HL-60 (cell line): ENCODE results near the gene SPATA20.

Experiments used
- CTCF ChIP-seq: IDR thresholded peaks from one replicate; pipeline ENCODE4 v1.5.1; 2011; ENCODE audit warnings: low read length, control low read depth, inconsistent platforms; ENCODE audit not compliant: insufficient read depth
- POLR2AphosphoS5 ChIP-seq: IDR thresholded peaks from 2 replicates; pipeline ENCODE4 v1.6.1; 2012; ENCODE audit warnings: low read depth
- REST ChIP-seq: IDR thresholded peaks from 2 replicates; pipeline ENCODE4 v1.6.1; 2012; ENCODE audit warnings: low read depth; ENCODE audit not compliant: insufficient replicate concordance

DNA sequence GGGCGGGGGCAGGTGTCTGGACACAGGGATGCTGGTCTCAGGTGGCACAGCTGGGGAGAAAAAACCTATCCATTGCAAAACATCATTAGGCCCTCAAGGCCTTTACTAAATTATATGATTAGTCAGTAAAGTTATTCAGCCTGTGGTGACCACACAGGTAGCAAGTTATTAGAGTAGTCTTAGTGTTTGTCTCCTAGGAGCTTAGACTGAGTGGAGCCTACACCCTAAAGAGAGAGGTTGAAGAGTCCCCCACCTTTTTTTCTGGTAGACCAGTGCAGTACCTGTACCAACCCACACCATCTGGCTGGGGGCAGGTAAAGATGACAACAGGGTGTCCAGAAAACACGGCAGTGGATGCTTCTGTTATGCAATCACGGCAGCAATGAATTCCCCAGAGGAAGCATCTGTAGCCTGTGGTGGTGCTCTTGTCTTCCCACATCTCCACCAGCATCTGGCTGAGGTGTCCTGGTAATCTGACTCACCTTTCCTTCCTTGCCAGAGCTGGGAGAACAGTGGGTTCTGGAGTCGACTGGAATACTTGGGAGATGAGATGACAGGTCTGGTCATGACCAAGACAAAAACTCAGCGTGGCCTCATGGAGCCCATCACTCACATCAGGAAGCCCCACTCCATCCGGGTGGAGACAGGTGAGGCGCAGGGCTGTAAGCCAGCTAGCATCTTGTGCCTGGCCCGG, 27.7 kb upstream of the SPATA20 start:
- TF ChIP-seq CTCF (no peak), POLR2AphosphoS5 (no peak), REST (no peak)
